HG03565 (cell line): ENCODE results near the gene TP63.
A peak's percentile ranks its signal among the peaks of the same experiment; 100 is the strongest.
"Not testable (repeated sequence)": the region's sequence is repeated elsewhere in the genome, so short reads cannot be mapped to it uniquely, and the experiment has no call there.

Experiments
- ATAC-seq: cut with Tn5 transposase; IDR thresholded peaks from one replicate; pipeline ENCODE4 v1.9.1; 2021; ENCODE audit warnings: mild to moderate bottlenecking, moderate library complexity; ENCODE audit not compliant: unreplicated experiment

The TP63 gene

DNA sequence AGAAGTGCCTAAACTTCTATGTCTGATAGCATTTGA lies at the start of gene TP63:
TSS of gene TP63 (plus strand) at position 17 of the 36 bp plus-strand sequence. CDS start 127 bp downstream, outside the sequence.
- no peak for ATAC-seq

DNA sequence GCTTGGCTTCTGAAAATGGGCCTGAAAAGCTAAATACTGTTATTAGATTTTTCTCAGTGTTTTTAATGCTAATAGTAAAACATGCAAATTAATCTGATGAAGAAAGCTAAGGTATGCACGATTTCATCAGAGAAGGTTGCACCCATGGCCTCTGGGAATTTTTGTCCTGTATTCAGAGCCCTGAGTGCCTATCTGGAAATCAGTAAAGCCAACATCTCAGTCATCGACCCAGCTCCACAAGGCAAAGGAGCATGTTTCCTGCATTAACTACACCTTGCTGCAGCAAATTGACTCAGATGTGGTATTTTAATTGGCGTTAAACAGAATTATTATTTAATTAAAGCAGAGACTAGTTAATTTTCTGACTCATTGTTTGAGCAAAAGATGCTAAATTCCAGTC lies 49.0 kb upstream of the TP63 start:
- ATAC-seq, result no peak

DNA sequence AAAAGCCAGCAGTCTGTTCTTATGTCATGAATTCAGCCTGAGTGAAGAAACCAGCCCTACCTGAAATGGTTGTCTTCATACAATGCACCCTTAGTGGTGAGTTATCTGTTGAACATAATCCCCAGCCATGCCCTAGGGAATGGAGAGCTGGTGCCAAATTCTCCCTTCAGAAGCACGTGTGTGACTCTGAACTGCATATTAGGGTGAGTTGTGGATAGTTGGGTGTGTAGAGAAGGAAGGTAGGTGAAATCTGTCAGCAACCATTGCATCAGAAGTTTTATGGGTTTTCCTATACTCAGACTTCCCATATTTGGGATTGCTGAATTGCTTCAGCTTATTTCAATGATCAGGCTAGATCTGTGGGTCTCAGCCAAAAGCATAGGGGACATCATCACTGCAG lies 46.5 kb upstream of the TP63 start:
- no peak for ATAC-seq

- peak; percentile 80 for ATAC-seq
These were observed 44.1 kb upstream of the TP63 start for GRCh38 chr3:189586941-189587663.

GRCh38 chr3:189587664-189588040 lies 43.5 kb upstream of the TP63 start:
- ATAC-seq, result no peak

DNA sequence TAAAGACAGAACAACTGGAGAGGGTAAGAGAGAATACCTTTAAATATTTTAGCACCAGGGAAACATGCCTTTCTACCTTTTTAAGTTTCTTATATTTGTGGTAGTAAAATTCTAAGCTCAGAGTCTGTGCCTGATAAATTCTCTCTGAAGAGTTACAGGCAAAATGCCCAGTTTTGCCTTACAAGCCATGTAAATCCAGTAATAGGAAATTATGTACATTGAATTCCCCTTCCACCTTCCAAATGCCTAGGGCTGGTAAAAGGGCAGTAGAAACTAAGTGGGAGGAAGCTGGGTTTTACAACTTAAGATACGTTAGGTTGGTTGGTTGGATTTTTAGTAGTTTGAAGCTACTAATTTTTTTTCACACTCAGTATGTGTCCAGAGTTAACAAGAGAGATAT lies 43.1 kb upstream of the TP63 start:
- no peak for ATAC-seq

DNA sequence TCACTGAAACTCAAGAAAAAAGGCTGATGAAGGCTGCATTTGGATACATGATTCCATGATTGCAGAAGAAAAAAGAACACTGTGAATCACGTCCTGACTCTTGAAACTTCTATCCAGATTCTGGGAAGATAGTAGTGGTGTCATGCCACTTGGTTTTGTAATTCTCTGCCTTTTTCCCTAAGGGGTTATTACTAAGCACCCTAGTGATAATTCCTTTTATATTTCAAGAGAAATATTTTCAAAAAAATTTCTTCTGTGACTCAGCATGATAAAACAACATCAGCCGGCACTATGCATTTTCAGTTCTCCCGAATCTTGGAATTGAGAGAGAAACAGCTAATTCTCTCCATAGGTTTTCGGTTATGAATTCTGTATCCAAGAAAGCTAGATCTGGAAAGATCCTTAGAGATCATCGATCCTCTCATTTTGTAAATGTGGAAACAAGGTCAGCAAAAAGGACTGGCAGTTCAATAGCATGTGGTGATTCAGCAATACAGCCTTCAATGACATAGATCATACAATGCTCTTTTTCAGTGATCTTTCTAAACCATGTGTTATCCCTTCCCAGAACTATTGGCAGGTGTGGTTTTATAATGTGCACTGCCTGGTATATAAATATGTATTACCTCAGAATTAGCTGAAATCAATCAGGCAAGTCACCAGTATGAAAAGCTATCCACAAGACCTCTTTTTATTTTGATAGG lies 42.6 kb upstream of the TP63 start:
- no peak for ATAC-seq

DNA sequence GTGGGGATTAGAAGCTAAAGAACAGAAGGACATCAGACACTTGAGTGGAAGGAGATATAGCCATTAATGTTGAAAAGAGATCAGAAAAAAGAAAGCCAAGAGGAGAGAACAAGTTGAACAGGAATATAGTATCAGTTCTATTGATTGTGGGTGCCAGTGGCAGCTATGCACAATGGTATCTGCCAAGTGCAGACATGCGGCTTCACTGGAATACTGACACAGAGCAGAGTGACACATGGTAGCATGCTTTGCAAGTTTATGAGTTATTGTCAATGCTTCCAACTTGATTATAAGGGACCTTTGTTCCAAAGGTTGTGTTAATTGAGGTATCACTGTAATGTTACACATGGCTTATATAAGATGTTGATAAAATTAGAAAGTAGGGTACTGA lies 42.0 kb upstream of the TP63 start:
- no peak for ATAC-seq

GRCh38 chr3:189590223-189590622 lies 41.0 kb upstream of the TP63 start:
- no peak for ATAC-seq

- ATAC-seq, result no peak
These were observed 37.6 kb upstream of the TP63 start for GRCh38 chr3:189593581-189593980.

DNA sequence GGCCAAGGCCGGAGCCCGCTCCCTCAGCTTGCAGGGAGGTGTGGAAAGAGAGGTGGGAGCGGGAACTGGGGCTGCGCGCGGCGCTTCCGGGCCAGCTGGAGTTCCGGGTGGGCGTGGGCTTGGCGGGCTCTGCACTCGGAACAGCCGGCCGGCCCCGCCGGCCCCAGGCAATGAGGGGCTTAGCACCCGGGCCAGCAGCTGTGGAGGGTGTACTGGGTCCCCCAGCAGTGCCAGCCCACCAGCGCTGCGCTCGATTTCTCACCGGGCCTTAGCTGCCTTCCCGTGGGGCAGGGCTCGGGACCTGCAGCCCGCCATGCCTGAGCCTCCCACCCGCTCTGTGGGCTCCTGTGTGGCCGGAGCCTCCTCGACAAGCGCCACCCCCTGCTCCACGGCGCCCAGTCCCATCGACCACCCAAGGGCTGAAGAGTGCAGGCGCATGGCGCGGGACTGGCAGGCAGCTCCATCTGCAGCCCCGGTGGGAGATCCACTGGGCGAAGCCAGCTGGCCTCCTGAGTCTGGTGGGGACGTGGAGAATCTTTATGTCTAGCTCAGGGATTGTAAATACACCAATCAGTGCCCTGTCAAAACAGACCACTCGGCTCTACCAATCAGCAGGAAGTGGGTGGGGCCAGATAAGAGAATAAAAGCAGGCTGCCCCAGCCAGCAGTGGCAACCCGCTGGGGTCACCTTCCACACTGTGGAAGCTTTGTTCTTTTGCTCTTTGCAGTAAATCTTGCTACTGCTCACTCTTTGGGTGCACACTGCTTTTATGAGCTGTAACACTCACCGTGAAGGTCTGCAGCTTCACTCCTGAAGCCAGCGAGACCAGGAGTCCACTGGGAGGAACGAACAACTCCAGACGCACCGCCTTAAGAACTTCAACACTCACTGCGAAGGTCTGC lies 34.9 kb upstream of the TP63 start:
- ATAC-seq, result not testable (repeated sequence)

DNA sequence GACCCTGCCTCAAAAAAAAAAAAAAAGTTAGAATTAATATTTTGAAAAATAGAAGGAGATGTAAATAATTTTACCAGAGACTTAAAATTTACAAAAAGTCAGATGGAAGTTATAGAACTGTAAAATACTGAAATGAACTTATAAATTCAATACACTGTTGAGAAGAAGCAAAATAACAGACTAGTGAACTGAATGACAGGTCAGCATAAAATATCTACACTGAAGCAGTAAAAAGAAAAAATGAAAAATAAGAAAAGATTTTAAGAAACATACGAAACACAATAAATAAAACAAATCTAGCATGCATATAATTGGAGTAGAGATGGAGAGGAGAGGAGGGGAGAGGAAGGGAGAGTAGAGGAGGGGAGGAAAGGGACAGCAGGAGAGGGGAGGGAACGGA lies 33.3 kb upstream of the TP63 start:
- no peak for ATAC-seq

DNA sequence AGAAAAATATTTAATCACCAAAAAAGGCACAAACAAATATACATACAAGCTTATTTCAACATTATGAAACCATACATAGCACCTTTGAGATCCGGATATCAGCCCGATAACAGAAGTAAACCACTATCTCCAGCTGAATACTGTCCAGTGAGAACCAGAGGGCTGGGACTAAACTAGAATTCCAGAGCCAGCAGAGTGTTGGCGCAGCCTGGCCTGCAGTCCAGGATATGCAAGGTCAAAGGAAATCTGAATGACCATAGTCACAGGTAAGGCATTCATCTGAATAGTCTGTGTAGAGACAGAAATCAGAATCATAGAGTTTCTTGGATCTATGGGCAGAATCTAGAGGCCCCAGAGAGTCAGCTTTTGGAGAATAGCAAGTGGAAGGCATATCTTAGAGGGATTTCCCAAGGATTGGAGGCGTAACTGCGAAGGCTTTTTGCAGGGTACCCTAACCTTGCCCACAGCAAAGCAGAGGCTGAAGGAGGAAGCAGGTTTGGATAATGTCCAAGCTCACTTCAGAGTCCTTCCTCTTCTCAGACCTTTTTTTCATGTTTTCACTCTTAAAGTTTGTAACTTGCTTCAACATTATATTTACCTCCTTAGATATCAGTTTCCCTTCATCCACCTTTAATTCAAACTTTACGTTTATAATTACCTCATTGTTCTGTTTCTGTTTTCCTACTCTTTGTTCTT lies 32.5 kb upstream of the TP63 start:
- no peak for ATAC-seq

DNA sequence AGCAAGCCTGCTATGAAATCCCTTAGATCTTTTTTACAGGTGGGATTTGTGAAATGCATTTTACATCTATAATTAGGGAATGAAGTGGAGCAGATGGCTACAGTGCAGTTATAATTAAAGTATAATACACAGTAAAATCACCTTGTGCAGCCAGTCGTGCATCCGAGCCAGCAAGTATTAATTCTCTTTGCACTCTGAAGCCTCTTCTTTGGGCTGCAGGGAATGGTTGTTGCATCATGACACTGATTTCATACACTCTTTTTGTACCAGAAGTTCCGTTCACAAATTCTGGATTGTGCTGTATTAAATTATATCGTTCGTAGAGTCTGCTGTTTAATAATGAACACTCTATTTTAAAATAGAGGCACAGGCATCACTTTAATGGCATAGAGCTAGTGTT lies 28.7 kb upstream of the TP63 start:
- ATAC-seq, result no peak

GRCh38 chr3:189605717-189606116 lies 25.5 kb upstream of the TP63 start:
- ATAC-seq, result no peak

DNA sequence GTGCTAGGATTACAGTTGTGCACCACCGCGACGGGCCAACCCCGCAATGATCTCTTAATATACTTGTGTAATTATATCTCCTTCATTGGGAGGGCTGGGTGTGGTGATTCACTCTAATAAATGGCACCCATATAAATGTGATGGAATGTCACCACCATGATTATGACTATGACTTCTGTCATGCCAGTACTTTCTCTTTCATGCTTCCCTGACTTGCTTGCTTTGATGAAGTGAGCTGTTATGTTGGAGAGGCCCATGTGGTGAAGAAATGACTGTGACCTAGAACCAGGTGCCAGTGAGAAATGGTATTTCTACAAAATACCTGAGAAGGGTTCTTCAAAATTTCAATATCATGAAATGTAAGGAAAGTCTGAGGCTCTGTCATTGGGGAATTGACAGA lies 24.4 kb upstream of the TP63 start:
- no peak for ATAC-seq

DNA sequence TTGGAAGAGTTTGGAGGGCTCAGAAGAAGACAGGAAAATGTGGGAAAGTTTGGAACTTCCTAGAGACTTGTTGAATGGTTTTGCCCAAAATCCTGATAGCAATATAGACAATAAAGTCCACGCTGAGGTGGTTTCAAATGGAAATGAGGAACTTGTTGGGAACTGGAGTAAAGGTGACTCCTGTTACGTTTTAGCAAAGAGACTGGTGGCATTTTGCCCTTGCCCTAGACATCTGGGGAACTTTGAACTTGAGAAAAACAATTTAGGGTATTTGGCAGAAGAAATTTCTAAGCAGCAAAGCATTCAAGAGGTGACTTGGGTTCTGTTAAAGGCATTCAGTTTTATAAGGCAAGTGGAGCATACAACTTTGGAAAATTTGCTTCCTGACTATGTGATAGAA lies 18.5 kb upstream of the TP63 start:
- ATAC-seq, result not testable (repeated sequence)

GRCh38 chr3:189613122-189613521 lies 18.1 kb upstream of the TP63 start:
- no peak for ATAC-seq

- no peak for ATAC-seq
These were observed 9.1 kb upstream of the TP63 start for GRCh38 chr3:189621948-189622603.

DNA sequence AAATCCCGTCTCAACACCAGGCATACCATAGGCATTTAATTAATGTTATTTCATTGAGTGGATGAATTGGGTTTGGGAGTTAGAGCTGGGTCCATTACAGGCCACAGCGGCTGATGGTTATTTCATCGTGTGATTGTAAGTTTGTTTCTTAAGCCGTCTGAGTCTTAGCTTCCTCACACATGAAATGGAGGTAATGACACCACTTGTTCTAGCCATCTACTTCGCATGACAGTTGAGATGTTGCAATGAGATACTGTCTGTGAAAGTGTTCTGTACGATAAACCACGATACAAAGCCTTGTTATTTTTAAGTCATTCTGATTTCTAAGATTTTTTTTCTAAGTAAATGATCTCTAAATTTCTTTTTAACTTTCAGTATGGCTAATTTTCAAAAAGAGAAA lies 8.6 kb upstream of the TP63 start:
- ATAC-seq, result no peak

- ATAC-seq, result no peak
These were observed 7.1 kb upstream of the TP63 start for GRCh38 chr3:189624130-189624529.
